Stimulated activated CD8-positive, alpha-beta memory T cell treated with anti-CD3 and anti-CD28 coated beads, Interleukin-12 subunit alpha, Interleukin-12 subunit beta, amount 100 ng/mL, for 4 hours (primary cell): ENCODE measurements around the gene FZR1.
"Not testable (repeated sequence)": the region's sequence is repeated elsewhere in the genome, so short reads cannot be mapped to it uniquely, and the experiment has no call there.

Source experiments
- DNase-seq: peaks from one replicate; pipeline ENCODE4 v3.0.0-alpha.2; 2020; ENCODE audit warnings: low read depth

Gene FZR1

GRCh38 chr19:3573858-3574637 lies 67.9 kb downstream of the FZR1 start:
- DNase-seq = peak; percentile 53

GRCh38 chr19:3575260-3575741 lies 69.2 kb downstream of the FZR1 start:
- no peak for DNase-seq

- no peak for DNase-seq
These were observed 70.0 kb downstream of the FZR1 start for GRCh38 chr19:3575949-3576673.

- DNase-seq = no peak
These were observed 70.8 kb downstream of the FZR1 start for GRCh38 chr19:3576696-3577443.

GRCh38 chr19:3577723-3578344 lies 71.7 kb downstream of the FZR1 start:
- no peak for DNase-seq

- DNase-seq = no peak
These were observed 72.3 kb downstream of the FZR1 start for GRCh38 chr19:3578390-3578789.

- DNase-seq = no peak
These were observed 74.2 kb downstream of the FZR1 start for GRCh38 chr19:3580156-3580934.

GRCh38 chr19:3581792-3582191 lies 75.7 kb downstream of the FZR1 start:
- not testable (repeated sequence) for DNase-seq

- DNase-seq = not testable (repeated sequence)
These were observed 78.1 kb downstream of the FZR1 start for GRCh38 chr19:3584036-3584802.

GRCh38 chr19:3585301-3586126 lies 79.4 kb downstream of the FZR1 start, which contains the start of gene GIPC3:
GIPC3 (plus strand) TSS chr19:3585478; CDS start chr19:3585598, 120 bp downstream.
- no peak for DNase-seq

GRCh38 chr19:3586127-3586626 lies 80.1 kb downstream of the FZR1 start:
- no peak for DNase-seq

GRCh38 chr19:3586707-3587346 lies 80.7 kb downstream of the FZR1 start:
- DNase-seq = no peak
